Measurements from ENCODE around the gene TRRAP.

TRRAP gene

GRCh38 chr7:98984126-98984525 lies 105.8 kb downstream of the TRRAP start:
- Mint-ChIP-seq H3K4me3 (no peak overlapping the region), H3K36me3 (ENCODE audit: low read depth) (peaks cover 100% of the 10 kb centered on the region), H3K27ac (no peak overlapping the region), H3K27me3 (no peaks in the 10 kb centered on the region), H3K4me1 (ENCODE audit: low read depth) (no peaks in the 10 kb centered on the region), H3K9me3 (peaks cover 10% of the 10 kb centered on the region)
- intact Hi-C loops (cut with micrococcal nuclease), result no loop called here

GRCh38 chr7:98985406-98985805 lies 107.1 kb downstream of the TRRAP start:
- Mint-ChIP-seq H3K4me3 (no peak overlapping the region), H3K9me3 (peaks cover 10% of the 10 kb centered on the region), H3K27ac (no peak overlapping the region), H3K36me3 (ENCODE audit: low read depth) (peaks cover 100% of the 10 kb centered on the region), H3K4me1 (ENCODE audit: low read depth) (no peaks in the 10 kb centered on the region), H3K27me3 (no peaks in the 10 kb centered on the region)
- intact Hi-C loops (cut with micrococcal nuclease), result no loop called here

GRCh38 chr7:98985945-98986344 lies 107.6 kb downstream of the TRRAP start:
- Mint-ChIP-seq H3K4me3 (no peak overlapping the region), H3K27ac (no peak overlapping the region), H3K36me3 (ENCODE audit: low read depth) (peaks cover 100% of the 10 kb centered on the region), H3K9me3 (peaks cover 10% of the 10 kb centered on the region), H3K4me1 (ENCODE audit: low read depth) (no peaks in the 10 kb centered on the region), H3K27me3 (no peaks in the 10 kb centered on the region)
- intact Hi-C loops (cut with micrococcal nuclease), result no loop called here

GRCh38 chr7:98988641-98989040 lies 110.3 kb downstream of the TRRAP start:
- no peaks in the 10 kb centered on the region for H3K27me3 Mint-ChIP-seq
- H3K4me3 Mint-ChIP-seq, result no peak overlapping the region
- peaks cover 10% of the 10 kb centered on the region for H3K9me3 Mint-ChIP-seq
- intact Hi-C loops (cut with micrococcal nuclease), result no loop called here
- H3K27ac Mint-ChIP-seq, result no peak overlapping the region
- peaks cover 100% of the 10 kb centered on the region for H3K36me3 Mint-ChIP-seq (ENCODE audit: low read depth)
- no peaks in the 10 kb centered on the region for H3K4me1 Mint-ChIP-seq (ENCODE audit: low read depth)

GRCh38 chr7:98990356-98990755 lies 112.0 kb downstream of the TRRAP start:
- H3K9me3 Mint-ChIP-seq, result peaks cover 9% of the 10 kb centered on the region
- H3K4me3 Mint-ChIP-seq, result no peak overlapping the region
- peaks cover 100% of the 10 kb centered on the region for H3K36me3 Mint-ChIP-seq (ENCODE audit: low read depth)
- intact Hi-C loops (cut with micrococcal nuclease), result no loop called here
- no peaks in the 10 kb centered on the region for H3K4me1 Mint-ChIP-seq (ENCODE audit: low read depth)
- no peak overlapping the region for H3K27ac Mint-ChIP-seq
- H3K27me3 Mint-ChIP-seq, result no peaks in the 10 kb centered on the region

- intact Hi-C loops (cut with micrococcal nuclease), result no loop called here
- Mint-ChIP-seq H3K4me1 (ENCODE audit: low read depth) (no peaks in the 10 kb centered on the region), H3K4me3 (no peak overlapping the region), H3K9me3 (peaks cover 1% of the 10 kb centered on the region), H3K27ac (no peak overlapping the region), H3K27me3 (no peaks in the 10 kb centered on the region), H3K36me3 (ENCODE audit: low read depth) (peaks cover 100% of the 10 kb centered on the region)
These were observed 112.8 kb downstream of the TRRAP start for GRCh38 chr7:98991141-98991540.

- H3K4me1 Mint-ChIP-seq (ENCODE audit: low read depth), result no peaks in the 10 kb centered on the region
- no peaks in the 10 kb centered on the region for H3K9me3 Mint-ChIP-seq
- no peaks in the 10 kb centered on the region for H3K27me3 Mint-ChIP-seq
- H3K4me3 Mint-ChIP-seq, result no peak overlapping the region
- intact Hi-C loops (cut with micrococcal nuclease), result no loop called here
- H3K27ac Mint-ChIP-seq, result no peak overlapping the region
- peaks cover 97% of the 10 kb centered on the region for H3K36me3 Mint-ChIP-seq (ENCODE audit: low read depth)
These were observed 113.7 kb downstream of the TRRAP start for GRCh38 chr7:98992076-98992475.

GRCh38 chr7:98993024-98993897 lies 114.9 kb downstream of the TRRAP start:
- Mint-ChIP-seq H3K9me3 (no peaks in the 10 kb centered on the region), H3K27me3 (no peaks in the 10 kb centered on the region), H3K4me1 (ENCODE audit: low read depth) (no peaks in the 10 kb centered on the region), H3K36me3 (ENCODE audit: low read depth) (peaks cover 91% of the 10 kb centered on the region), H3K27ac (no peak overlapping the region), H3K4me3 (no peak overlapping the region)
- intact Hi-C loops (cut with micrococcal nuclease), result no loop called here

- H3K4me1 Mint-ChIP-seq (ENCODE audit: low read depth), result no peaks in the 10 kb centered on the region
- no peaks in the 10 kb centered on the region for H3K9me3 Mint-ChIP-seq
- H3K27ac Mint-ChIP-seq, result no peak overlapping the region
- H3K36me3 Mint-ChIP-seq (ENCODE audit: low read depth), result peaks cover 91% of the 10 kb centered on the region
- intact Hi-C loops (cut with micrococcal nuclease), result no loop called here
- H3K27me3 Mint-ChIP-seq, result no peaks in the 10 kb centered on the region
- H3K4me3 Mint-ChIP-seq, result no peak overlapping the region
These were observed 116.0 kb downstream of the TRRAP start for GRCh38 chr7:98994046-98994944.

GRCh38 chr7:98995111-98995510 lies 116.8 kb downstream of the TRRAP start:
- no peaks in the 10 kb centered on the region for H3K27me3 Mint-ChIP-seq
- no peak overlapping the region for H3K4me3 Mint-ChIP-seq
- no peaks in the 10 kb centered on the region for H3K4me1 Mint-ChIP-seq (ENCODE audit: low read depth)
- H3K36me3 Mint-ChIP-seq (ENCODE audit: low read depth), result peaks cover 91% of the 10 kb centered on the region
- intact Hi-C loops (cut with micrococcal nuclease), result no loop called here
- no peaks in the 10 kb centered on the region for H3K9me3 Mint-ChIP-seq
- no peak overlapping the region for H3K27ac Mint-ChIP-seq

- Mint-ChIP-seq H3K36me3 (ENCODE audit: low read depth) (peaks cover 91% of the 10 kb centered on the region), H3K9me3 (no peaks in the 10 kb centered on the region), H3K27me3 (no peaks in the 10 kb centered on the region), H3K4me3 (no peak overlapping the region), H3K4me1 (ENCODE audit: low read depth) (no peaks in the 10 kb centered on the region), H3K27ac (no peak overlapping the region)
- intact Hi-C loops (cut with micrococcal nuclease), result no loop called here
These were observed 117.3 kb downstream of the TRRAP start for GRCh38 chr7:98995523-98996149.

GRCh38 chr7:98996150-98996552 lies 117.8 kb downstream of the TRRAP start:
- intact Hi-C loops (cut with micrococcal nuclease), result no loop called here
- Mint-ChIP-seq H3K27ac (no peak overlapping the region), H3K36me3 (ENCODE audit: low read depth) (peaks cover 91% of the 10 kb centered on the region), H3K4me3 (no peak overlapping the region), H3K27me3 (no peaks in the 10 kb centered on the region), H3K4me1 (ENCODE audit: low read depth) (no peaks in the 10 kb centered on the region), H3K9me3 (no peaks in the 10 kb centered on the region)

- Mint-ChIP-seq H3K27ac (no peak overlapping the region), H3K36me3 (ENCODE audit: low read depth) (peaks cover 91% of the 10 kb centered on the region), H3K27me3 (no peaks in the 10 kb centered on the region), H3K4me3 (no peak overlapping the region), H3K9me3 (no peaks in the 10 kb centered on the region), H3K4me1 (ENCODE audit: low read depth) (peaks cover 2% of the 10 kb centered on the region)
- intact Hi-C loops (cut with micrococcal nuclease), result no loop called here
These were observed 119.5 kb downstream of the TRRAP start for GRCh38 chr7:98997846-98998245.
